ENCODE data around the gene B3GAT3. TPM values are rescaled to one million over a fixed set of nuclear protein-coding genes. Genes with fewer than 3 reads are reported as not detected.

Gene B3GAT3
- total and polyA plus RNA-seq, 5 donors from 2014 or later, result 34.3 to 57.5 (median 36.0) TPM

Other genes starting within 250 kb of the B3GAT3 start
- gene SCGB1A1, start 203.0 kb downstream of the B3GAT3 start, total RNA-seq, result not detected
- not detected for gene SCGB1A1, start 203.0 kb downstream of the B3GAT3 start, polyA plus RNA-seq
- 852 TPM for gene AHNAK, start 75.2 kb downstream of the B3GAT3 start, total RNA-seq
- 10 to 100 TPM; 22.3 to 59.3 (median 39.5) TPM for gene AHNAK, start 75.2 kb downstream of the B3GAT3 start, polyA plus RNA-seq
- 1,198 TPM for gene EEF1G, start 48.1 kb downstream of the B3GAT3 start, total RNA-seq
- gene EEF1G, start 48.1 kb downstream of the B3GAT3 start, polyA plus RNA-seq, result 1,000 to 10,000 TPM in 3 of 4 donors, 100 to 1,000 TPM in 1; 775 to 1,680 (median 1,413) TPM
- 22.0 TPM for gene TUT1, start 30.5 kb downstream of the B3GAT3 start, total RNA-seq
- gene TUT1, start 30.5 kb downstream of the B3GAT3 start, polyA plus RNA-seq, result 10 to 100 TPM in 3 of 4 donors, 1 to 10 TPM in 1; 6.5 to 11.9 (median 10.9) TPM
- 172 TPM for gene MTA2, start 20.1 kb downstream of the B3GAT3 start, total RNA-seq
- gene MTA2, start 20.1 kb downstream of the B3GAT3 start, polyA plus RNA-seq, result 10 to 100 TPM; 30.3 to 38.6 (median 33.9) TPM
- 165 TPM for gene EML3, start 9.2 kb downstream of the B3GAT3 start, total RNA-seq
- gene EML3, start 9.2 kb downstream of the B3GAT3 start, polyA plus RNA-seq, result 10 to 100 TPM; 16.1 to 23.2 (median 16.4) TPM
- gene ROM1, start 8.7 kb downstream of the B3GAT3 start, total RNA-seq, result 1.9 TPM
- gene ROM1, start 8.7 kb downstream of the B3GAT3 start, polyA plus RNA-seq, result 1 to 10 TPM in 2 of 4 donors, under 1 TPM in 2; 0.41 to 1.3 (median 0.80) TPM
- gene GANAB, start 24.6 kb upstream of the B3GAT3 start, total RNA-seq, result 169 TPM
- gene GANAB, start 24.6 kb upstream of the B3GAT3 start, polyA plus RNA-seq, result 100 to 1,000 TPM; 128 to 138 (median 135) TPM
- gene INTS5, start 31.3 kb upstream of the B3GAT3 start, total RNA-seq, result 11.7 TPM
- gene INTS5, start 31.3 kb upstream of the B3GAT3 start, polyA plus RNA-seq, result 10 to 100 TPM; 33.2 to 49.9 (median 39.2) TPM
- 30.5 TPM for gene C11orf98, start 43.2 kb upstream of the B3GAT3 start, total RNA-seq
- 100 to 1,000 TPM; 118 to 149 (median 137) TPM for gene C11orf98, start 43.2 kb upstream of the B3GAT3 start, polyA plus RNA-seq
- gene CSKMT, start 43.3 kb upstream of the B3GAT3 start, total RNA-seq, result 12.3 TPM
- 1 to 10 TPM; 1.9 to 3.8 (median 2.7) TPM for gene CSKMT, start 43.3 kb upstream of the B3GAT3 start, polyA plus RNA-seq
- gene UQCC3, start 49.7 kb upstream of the B3GAT3 start, total RNA-seq, result 3.5 TPM
- 10 to 100 TPM; 11.0 to 13.9 (median 12.2) TPM for gene UQCC3, start 49.7 kb upstream of the B3GAT3 start, polyA plus RNA-seq
- 9.9 TPM for gene LBHD1, start 50.3 kb upstream of the B3GAT3 start, total RNA-seq
- gene LBHD1, start 50.3 kb upstream of the B3GAT3 start, polyA plus RNA-seq, result 1 to 10 TPM; 1.8 to 2.6 (median 2.2) TPM
- gene UBXN1, start 57.1 kb upstream of the B3GAT3 start, total RNA-seq, result 204 TPM
- gene UBXN1, start 57.1 kb upstream of the B3GAT3 start, polyA plus RNA-seq, result 100 to 1,000 TPM; 221 to 252 (median 236) TPM
- not detected for gene LRRN4CL, start 67.5 kb upstream of the B3GAT3 start, total RNA-seq
- not detected for gene LRRN4CL, start 67.5 kb upstream of the B3GAT3 start, polyA plus RNA-seq
- gene BSCL2, start 85.4 kb upstream of the B3GAT3 start, total RNA-seq, result 23.9 TPM
- gene BSCL2, start 85.4 kb upstream of the B3GAT3 start, polyA plus RNA-seq, result 10 to 100 TPM; 36.2 to 49.2 (median 42.9) TPM
- gene GNG3, start 85.7 kb upstream of the B3GAT3 start, total RNA-seq, result not detected
- under 1 TPM in 2 of 4 donors, not detected in 2; 0.21 to 0.72 TPM for gene GNG3, start 85.7 kb upstream of the B3GAT3 start, polyA plus RNA-seq
- 52.8 TPM for gene HNRNPUL2, start 105.5 kb upstream of the B3GAT3 start, total RNA-seq
- 1 to 10 TPM in 3 of 4 donors, under 1 TPM in 1; 0.85 to 1.5 (median 1.2) TPM for gene HNRNPUL2, start 105.5 kb upstream of the B3GAT3 start, polyA plus RNA-seq
- gene TTC9C, start 106.5 kb upstream of the B3GAT3 start, total RNA-seq, result 19.4 TPM
- 10 to 100 TPM; 27.6 to 39.5 (median 31.6) TPM for gene TTC9C, start 106.5 kb upstream of the B3GAT3 start, polyA plus RNA-seq
- 8.5 TPM for gene ZBTB3, start 132.2 kb upstream of the B3GAT3 start, total RNA-seq
- 1 to 10 TPM; 4.8 to 7.2 (median 5.5) TPM for gene ZBTB3, start 132.2 kb upstream of the B3GAT3 start, polyA plus RNA-seq
- gene POLR2G, start 139.6 kb upstream of the B3GAT3 start, total RNA-seq, result 74.9 TPM
- gene POLR2G, start 139.6 kb upstream of the B3GAT3 start, polyA plus RNA-seq, result 100 to 1,000 TPM; 241 to 286 (median 253) TPM
- gene TAF6L, start 149.4 kb upstream of the B3GAT3 start, total RNA-seq, result 13.1 TPM
- 1 to 10 TPM; 5.8 to 9.5 (median 7.5) TPM for gene TAF6L, start 149.4 kb upstream of the B3GAT3 start, polyA plus RNA-seq
- gene TMEM179B, start 165.4 kb upstream of the B3GAT3 start, total RNA-seq, result 26.3 TPM
- 100 to 1,000 TPM; 129 to 172 (median 152) TPM for gene TMEM179B, start 165.4 kb upstream of the B3GAT3 start, polyA plus RNA-seq
- gene TMEM223, start 170.0 kb upstream of the B3GAT3 start, total RNA-seq, result 9.1 TPM
- gene TMEM223, start 170.0 kb upstream of the B3GAT3 start, polyA plus RNA-seq, result 10 to 100 TPM; 55.2 to 71.9 (median 69.2) TPM
- gene NXF1, start 183.5 kb upstream of the B3GAT3 start, total RNA-seq, result 309 TPM
- gene NXF1, start 183.5 kb upstream of the B3GAT3 start, polyA plus RNA-seq, result 10 to 100 TPM; 47.3 to 70.9 (median 64.2) TPM
- gene STX5, start 210.1 kb upstream of the B3GAT3 start, total RNA-seq, result 128 TPM
- gene STX5, start 210.1 kb upstream of the B3GAT3 start, polyA plus RNA-seq, result 10 to 100 TPM; 28.2 to 39.8 (median 35.4) TPM
- not detected for gene TEX54, start 210.9 kb upstream of the B3GAT3 start, total RNA-seq
- gene TEX54, start 210.9 kb upstream of the B3GAT3 start, polyA plus RNA-seq, result 1 to 10 TPM in 2 of 4 donors, under 1 TPM in 1, not detected in 1; 0.76 to 2.2 (median 2.1) TPM
- 201 TPM for gene WDR74, start 217.6 kb upstream of the B3GAT3 start, total RNA-seq
- gene WDR74, start 217.6 kb upstream of the B3GAT3 start, polyA plus RNA-seq, result 10 to 100 TPM; 41.6 to 61.1 (median 49.0) TPM

Data from CD4-positive, CD25-positive, alpha-beta regulatory T cell (primary cell).